ENCODE results near the gene ABHD15. TPM values are rescaled to one million over a fixed set of nuclear protein-coding genes. Genes with fewer than 3 reads are reported as not detected.

ABHD15 gene
- total and polyA plus RNA-seq, 2 donors (not counting 1 experiment from before 2014, with no cell fraction given): 10.9 to 44.1 TPM

GRCh38 chr17:29612404-29613280 is 45.8 kb upstream of the ABHD15 start:
- H3K4me1 Mint-ChIP-seq: peaks cover 36% of the 10 kb centered on the region
- Histone ChIP-seq H2AFZ (ENCODE audit: insufficient read depth, low read depth, low read length, poor library complexity, severe bottlenecking) (peak overlapping the region; percentile 73), H4K20me1 (ENCODE audit: control insufficient read depth, insufficient read depth, low read length, poor library complexity, severe bottlenecking) (peaks cover 31% of the 10 kb centered on the region), H3K9ac (ENCODE audit: low read length) (peak overlapping the region; percentile 57), H3K79me2 (ENCODE audit: control insufficient read depth, insufficient read depth, low read length) (peaks cover 2% of the 10 kb centered on the region), H3K36me3 (replicated peaks in 1 of 2; ENCODE audit: control extremely low read depth in 1 of 2, control insufficient read depth in 1 of 2, extremely low read depth in 1 of 2, insufficient read depth in 2 of 2, low read length in 1 of 2) (no peaks in the 10 kb centered on the region), H3K27ac (ENCODE audit: low read length in 2 of 2) (no peak overlapping the region), H3K27me3 (replicated peaks in 1 of 4; ENCODE audit: control extremely low read depth in 1 of 4, control insufficient read depth in 3 of 4, insufficient read depth in 4 of 4, low read length in 3 of 4) (peaks cover 0 to 34% (median 12%) of the 10 kb centered on the region in 4 experiments), H3K4me2 (replicated peaks; ENCODE audit: low read depth, low read length, poor library complexity, severe bottlenecking) (peak overlapping the region; percentile 100), H3K4me3 (ENCODE audit: control extremely low read depth in 1 of 5, extremely low read depth in 1 of 5, insufficient read depth in 1 of 5, low read depth in 2 of 5, low read length in 4 of 5) (peak overlapping the region in 3 of 5 experiments; percentile 27 to 51 (median 44)), H3K9me3 (ENCODE audit: control extremely low read depth in 1 of 3, control insufficient read depth in 2 of 3, insufficient read depth in 1 of 3, low read length in 2 of 3) (no peaks in the 10 kb centered on the region), H3K4me1 (ENCODE audit: control insufficient read depth in 2 of 2, insufficient read depth in 2 of 2, low read length in 2 of 2) (peaks cover 45 to 46% of the 10 kb centered on the region in 2 donors)
- no peak for ATAC-seq (ENCODE audit: low read depth)
- intact Hi-C loops (cut with micrococcal nuclease): loop anchor here (1.0 to 10.0 kb wide), 5 partner anchors 10 to 319 kb away; partner anchors contain the start of genes CORO6 and NUFIP2
- H3K9me3 Mint-ChIP-seq (ENCODE audit: insufficient read depth): no peaks in the 10 kb centered on the region
- CTCF ChIA-PET: interaction anchor here (0.6 to 15.4 kb wide), 13 partner anchors 10 to 448 kb away, joined by 3 to 336 read pairs (median 4); partner anchors contain the start of genes ABHD15, ANKRD13B, CORO6 and GIT1
- DNase-seq: peak; percentile 46
- peak overlapping the region; percentile 76 for H3K4me3 Mint-ChIP-seq
- POLR2A ChIA-PET: interaction anchor here (1.1 kb wide), 1 partner anchor 21 kb away, joined by 5 read pairs; no protein-coding TSS in a partner anchor
- H3K27ac Mint-ChIP-seq: no peak overlapping the region
- TF ChIP-seq CTCF (IDR thresholded peaks at IDR 0.05): no peak
- TF ChIP-seq EZH2 (IDR thresholded peaks at IDR 0.05; ENCODE audit: borderline replicate concordance, insufficient read depth, low read depth, low read length, poor library complexity, severe bottlenecking): no peak
- WGBS (ENCODE audit: insufficient coverage): 55% methylated on average over 85 of the region's 85 CpGs
- H3K27me3 Mint-ChIP-seq: peaks cover 5% of the 10 kb centered on the region

- H4K20me1 ChIP-seq (ENCODE audit: control insufficient read depth, insufficient read depth, low read length, poor library complexity, severe bottlenecking): peaks cover 26% of the 10 kb centered on the region
- H3K4me3 Mint-ChIP-seq: no peak overlapping the region
- POLR2A ChIA-PET: no interaction called here
Observed at GRCh38 chr17:29612094-29612403, 45.2 kb upstream of the ABHD15 start.

More at GRCh38 chr17:29612094-29612403, 45.2 kb upstream of the ABHD15 start:
- no peak overlapping the region for H3K27ac Mint-ChIP-seq
- Histone ChIP-seq H2AFZ (ENCODE audit: insufficient read depth, low read depth, low read length, poor library complexity, severe bottlenecking) (no peak overlapping the region), H3K4me1 (ENCODE audit: control insufficient read depth in 2 of 2, insufficient read depth in 2 of 2, low read length in 2 of 2) (peaks cover 39 to 40% of the 10 kb centered on the region in 2 donors), H3K9me3 (ENCODE audit: control extremely low read depth in 1 of 3, control insufficient read depth in 2 of 3, insufficient read depth in 1 of 3, low read length in 2 of 3) (no peaks in the 10 kb centered on the region), H3K36me3 (replicated peaks in 1 of 2; ENCODE audit: control extremely low read depth in 1 of 2, control insufficient read depth in 1 of 2, extremely low read depth in 1 of 2, insufficient read depth in 2 of 2, low read length in 1 of 2) (no peaks in the 10 kb centered on the region), H3K79me2 (ENCODE audit: control insufficient read depth, insufficient read depth, low read length) (no peaks in the 10 kb centered on the region), H3K9ac (ENCODE audit: low read length) (no peak overlapping the region), H3K27me3 (replicated peaks in 1 of 4; ENCODE audit: control extremely low read depth in 1 of 4, control insufficient read depth in 3 of 4, insufficient read depth in 4 of 4, low read length in 3 of 4) (peaks cover 0 to 29% (median 10%) of the 10 kb centered on the region in 4 experiments), H3K4me3 (ENCODE audit: control extremely low read depth in 1 of 5, extremely low read depth in 1 of 5, insufficient read depth in 1 of 5, low read depth in 2 of 5, low read length in 4 of 5) (no peak overlapping the region), H3K27ac (ENCODE audit: low read length in 2 of 2) (no peak overlapping the region), H3K4me2 (replicated peaks; ENCODE audit: low read depth, low read length, poor library complexity, severe bottlenecking) (no peak overlapping the region)
- no peaks in the 10 kb centered on the region for H3K9me3 Mint-ChIP-seq (ENCODE audit: insufficient read depth)
- intact Hi-C loops (cut with micrococcal nuclease): loop anchor here (10.0 kb wide), 1 partner anchor 317 kb away; the partner anchor contains the start of gene NUFIP2
- TF ChIP-seq EZH2 (IDR thresholded peaks at IDR 0.05; ENCODE audit: borderline replicate concordance, insufficient read depth, low read depth, low read length, poor library complexity, severe bottlenecking) (no peak), CTCF (IDR thresholded peaks at IDR 0.05) (no peak)
- DNase-seq (no peak), ATAC-seq (ENCODE audit: low read depth) (no peak)
- H3K4me1 Mint-ChIP-seq: peaks cover 30% of the 10 kb centered on the region
- WGBS (ENCODE audit: insufficient coverage): 96% methylated on average over 4 of the region's 12 CpGs
- CTCF ChIA-PET: interaction anchor here (0.8 to 15.4 kb wide), 3 partner anchors 20 to 242 kb away, joined by 4 to 336 read pairs (median 4); partner anchors contain the start of genes ABHD15, GIT1 and TP53I13
- peaks cover 4% of the 10 kb centered on the region for H3K27me3 Mint-ChIP-seq

All from B cell (primary cell).